ENCODE results near the gene ATAD2B. TPM values are rescaled to one million over a fixed set of nuclear protein-coding genes. Genes with fewer than 3 reads are reported as not detected.

ATAD2B gene
- polyA plus RNA-seq, 1 of the 3 experiments (the other 2 are of a cell fraction), result 1.3 TPM

GRCh38 chr2:23706613-23707078 lies 220.3 kb downstream of the ATAD2B start (continued):
- TF ChIP-seq CHD2 (IDR thresholded peaks at IDR 0.05; ENCODE audit: low read length, partially characterized antibody) (no peak), FOXJ3 (CRISPR knock-in tag; IDR thresholded peaks at IDR 0.05) (no peak), MAX (IDR thresholded peaks at IDR 0.05; ENCODE audit: low read depth) (no peak), ELF1 (IDR thresholded peaks at IDR 0.05) (no peak), MXI1 (IDR thresholded peaks at IDR 0.05; ENCODE audit: low read depth, low read length) (no peak), EP300 (IDR thresholded peaks at IDR 0.05; ENCODE audit: borderline replicate concordance in 1 of 2, low read depth in 1 of 2, low read length in 1 of 2) (no peak), GATA2 (CRISPR knock-in tag; IDR thresholded peaks at IDR 0.05) (no peak), SMC3 (IDR thresholded peaks at IDR 0.05; ENCODE audit: low read depth, low read length) (no peak)
- TF ChIP-seq, protein P1, sequence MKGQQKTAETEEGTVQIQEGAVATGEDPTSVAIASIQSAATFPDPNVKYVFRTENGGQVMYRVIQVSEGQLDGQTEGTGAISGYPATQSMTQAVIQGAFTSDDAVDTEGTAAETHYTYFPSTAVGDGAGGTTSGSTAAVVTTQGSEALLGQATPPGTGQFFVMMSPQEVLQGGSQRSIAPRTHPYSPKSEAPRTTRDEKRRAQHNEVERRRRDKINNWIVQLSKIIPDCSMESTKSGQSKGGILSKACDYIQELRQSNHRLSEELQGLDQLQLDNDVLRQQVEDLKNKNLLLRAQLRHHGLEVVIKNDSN (IDR thresholded peaks at IDR 0.05; ENCODE audit: borderline replicate concordance, low read depth), result no peak

DNA sequence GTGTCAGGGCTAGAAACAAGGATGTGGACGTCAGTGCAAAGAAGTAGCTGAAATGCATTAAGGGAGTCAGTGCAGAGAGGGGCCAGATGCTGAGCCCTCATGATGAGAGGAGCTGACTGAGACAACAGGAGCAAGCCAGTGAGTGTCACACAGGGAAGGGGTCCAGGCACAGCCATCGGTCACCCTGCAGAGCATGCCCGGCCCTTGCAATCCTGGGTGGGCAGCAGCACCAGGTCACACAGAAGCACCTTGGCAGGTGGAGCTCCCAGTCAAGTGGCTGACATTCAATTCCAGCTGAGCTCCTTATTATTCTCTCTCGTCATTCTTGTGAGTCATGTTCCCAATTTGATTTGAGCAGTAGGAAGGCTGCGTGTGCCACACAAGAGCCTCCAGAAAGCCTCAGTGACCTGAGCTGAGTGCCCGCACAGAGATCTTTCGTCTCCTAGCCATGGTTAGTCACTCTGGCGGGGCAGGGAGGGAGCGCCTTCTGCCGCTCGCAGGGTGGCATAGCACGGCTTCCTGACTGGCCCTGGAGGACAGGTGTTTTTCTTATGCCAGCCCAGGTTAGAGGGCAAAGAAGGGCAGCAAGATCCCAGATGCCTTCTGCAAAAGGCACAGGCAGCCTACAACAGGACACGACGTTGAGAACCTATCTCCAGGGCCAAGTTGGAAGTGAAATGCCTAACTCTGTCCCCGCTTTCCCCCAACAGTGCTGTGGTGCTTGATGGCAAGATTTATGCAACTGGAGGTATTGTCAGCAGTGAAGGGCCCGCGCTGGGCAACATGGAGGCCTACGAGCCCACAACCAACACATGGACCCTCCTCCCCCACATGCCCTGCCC lies 220.9 kb downstream of the ATAD2B start:
- CTCF ChIA-PET, result interaction anchor here (1.3 kb wide), 1 partner anchor 69 kb away, joined by 4 read pairs; no protein-coding TSS in a partner anchor
- 96% methylated on average over 16 of the region's 18 CpGs for WGBS (ENCODE audit: low lambda C conversion rate)
- H3K9me2 ChIP-seq, result no peaks in the 10 kb centered on the region
- TF ChIP-seq, protein P2, sequence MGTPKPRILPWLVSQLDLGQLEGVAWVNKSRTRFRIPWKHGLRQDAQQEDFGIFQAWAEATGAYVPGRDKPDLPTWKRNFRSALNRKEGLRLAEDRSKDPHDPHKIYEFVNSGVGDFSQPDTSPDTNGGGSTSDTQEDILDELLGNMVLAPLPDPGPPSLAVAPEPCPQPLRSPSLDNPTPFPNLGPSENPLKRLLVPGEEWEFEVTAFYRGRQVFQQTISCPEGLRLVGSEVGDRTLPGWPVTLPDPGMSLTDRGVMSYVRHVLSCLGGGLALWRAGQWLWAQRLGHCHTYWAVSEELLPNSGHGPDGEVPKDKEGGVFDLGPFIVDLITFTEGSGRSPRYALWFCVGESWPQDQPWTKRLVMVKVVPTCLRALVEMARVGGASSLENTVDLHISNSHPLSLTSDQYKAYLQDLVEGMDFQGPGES (IDR thresholded peaks at IDR 0.05; ENCODE audit: low read depth, low read length), result no peak
- TF ChIP-seq, protein P3, sequence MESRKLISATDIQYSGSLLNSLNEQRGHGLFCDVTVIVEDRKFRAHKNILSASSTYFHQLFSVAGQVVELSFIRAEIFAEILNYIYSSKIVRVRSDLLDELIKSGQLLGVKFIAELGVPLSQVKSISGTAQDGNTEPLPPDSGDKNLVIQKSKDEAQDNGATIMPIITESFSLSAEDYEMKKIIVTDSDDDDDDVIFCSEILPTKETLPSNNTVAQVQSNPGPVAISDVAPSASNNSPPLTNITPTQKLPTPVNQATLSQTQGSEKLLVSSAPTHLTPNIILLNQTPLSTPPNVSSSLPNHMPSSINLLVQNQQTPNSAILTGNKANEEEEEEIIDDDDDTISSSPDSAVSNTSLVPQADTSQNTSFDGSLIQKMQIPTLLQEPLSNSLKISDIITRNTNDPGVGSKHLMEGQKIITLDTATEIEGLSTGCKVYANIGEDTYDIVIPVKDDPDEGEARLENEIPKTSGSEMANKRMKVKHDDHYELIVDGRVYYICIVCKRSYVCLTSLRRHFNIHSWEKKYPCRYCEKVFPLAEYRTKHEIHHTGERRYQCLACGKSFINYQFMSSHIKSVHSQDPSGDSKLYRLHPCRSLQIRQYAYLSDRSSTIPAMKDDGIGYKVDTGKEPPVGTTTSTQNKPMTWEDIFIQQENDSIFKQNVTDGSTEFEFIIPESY (IDR thresholded peaks at IDR 0.05; ENCODE audit: borderline replicate concordance, low read depth), result no peak
- TF ChIP-seq FOSL2 (IDR thresholded peaks at IDR 0.05; ENCODE audit: borderline replicate concordance, low read depth) (no peak), RXRA (IDR thresholded peaks at IDR 0.05; ENCODE audit: borderline replicate concordance, low read depth) (no peak), EP300 (IDR thresholded peaks at IDR 0.05; ENCODE audit: borderline replicate concordance in 1 of 2, low read depth in 1 of 2, low read length in 1 of 2) (no peak), MXI1 (IDR thresholded peaks at IDR 0.05; ENCODE audit: low read depth, low read length) (no peak), YY1 (IDR thresholded peaks at IDR 0.05; ENCODE audit: low read depth) (no peak), CHD2 (IDR thresholded peaks at IDR 0.05; ENCODE audit: low read length, partially characterized antibody) (no peak), EZH2phosphoT487 (IDR thresholded peaks at IDR 0.05; ENCODE audit: borderline replicate concordance, low read depth) (no peak), MEF2A (IDR thresholded peaks at IDR 0.05; ENCODE audit: borderline replicate concordance, low read depth) (no peak), TCF12 (IDR thresholded peaks at IDR 0.05) (no peak), GATA2 (CRISPR knock-in tag; IDR thresholded peaks at IDR 0.05) (no peak), RCOR1 (IDR thresholded peaks at IDR 0.05; ENCODE audit: low read length) (no peak), USF2 (IDR thresholded peaks at IDR 0.05; ENCODE audit: borderline replicate concordance, low read depth, low read length) (no peak), SIN3A (IDR thresholded peaks at IDR 0.05; ENCODE audit: borderline replicate concordance, low read depth, low read length) (no peak)

More for the DNA sequence above, 220.9 kb downstream of the ATAD2B start:
- H4K20me1 ChIP-seq (ENCODE audit: insufficient read depth), result no peaks in the 10 kb centered on the region
- peaks cover 0 to 13% of the 10 kb centered on the region in 2 experiments; a peak in 1 of 4 replicates for H3K4me1 ChIP-seq (ENCODE audit: control insufficient read depth in 1 of 2, insufficient read depth in 2 of 2, low read depth in 1 of 2, low read length in 1 of 2)
- no peak overlapping the region for H3K9ac ChIP-seq
- H3K27me3 ChIP-seq (ENCODE audit: insufficient read depth), result no peaks in the 10 kb centered on the region
- H3K27ac ChIP-seq (ENCODE audit: low read depth in 2 of 2, low read length in 1 of 2), result no peak overlapping the region
- no peak overlapping the region for H3K4me2 ChIP-seq
- H3F3A ChIP-seq (replicated peaks; ENCODE audit: insufficient read depth), result no peaks in the 10 kb centered on the region
- no peak overlapping the region for H2AFZ ChIP-seq (ENCODE audit: low read depth)
- no peaks in the 10 kb centered on the region for H3K79me2 ChIP-seq (ENCODE audit: insufficient read depth)
- POLR2A ChIA-PET, result no interaction called here
- H3K9me3 ChIP-seq, result no peaks in the 10 kb centered on the region
- H3K36me3 ChIP-seq (replicated peaks in 1 of 2; ENCODE audit: control insufficient read depth in 1 of 2, insufficient read depth in 2 of 2, low read length in 1 of 2), result peaks cover 0 to 26% of the 10 kb centered on the region in 2 experiments
- H3K4me3 ChIP-seq (ENCODE audit: low read depth in 2 of 2, low read length in 1 of 2), result no peak overlapping the region
- no peak for DNase-seq
